Thymus (tissue), 11 donors: ENCODE results near the gene PTPRB. TPM values are rescaled to one million over a fixed set of nuclear protein-coding genes. Genes with fewer than 3 reads are reported as not detected.

Experiments used
- DNase-seq, 9 donors: peaks; one replicate each; pipeline ENCODE4 v3.0.0-alpha.2; 2013; ENCODE audit warnings: low spot score in 9 of 9, low read depth in 6 of 9, missing footprints in 1 of 9
- H3K27ac ChIP-seq, 2 donors: one replicate each; pipeline ENCODE4 v1.5.1; 2013; ENCODE audit warnings: control low read depth in 1 of 2, low read depth in 1 of 2, low read length in 1 of 2, mild to moderate bottlenecking in 1 of 2, moderate library complexity in 1 of 2
- H3K27me3 ChIP-seq, 2 donors: one replicate each; pipeline ENCODE4 v1.5.1; 2013; ENCODE audit warnings: low read length in 1 of 2; ENCODE audit not compliant: control insufficient read depth in 2 of 2, insufficient read depth in 1 of 2
- H3K36me3 ChIP-seq, 2 donors: one replicate each; pipeline ENCODE4 v1.5.1; 2013; ENCODE audit warnings: low read length in 1 of 2, mild to moderate bottlenecking in 1 of 2, moderate library complexity in 1 of 2; ENCODE audit not compliant: control insufficient read depth in 2 of 2, insufficient read depth in 2 of 2
- H3K4me1 ChIP-seq, 2 donors: one replicate each; pipeline ENCODE4 v1.5.1; 2013; ENCODE audit warnings: low read length in 2 of 2; ENCODE audit not compliant: control insufficient read depth in 2 of 2, insufficient read depth in 2 of 2
- H3K4me3 ChIP-seq, 2 donors: one replicate each; pipeline ENCODE4 v1.5.1; 2013; ENCODE audit warnings: low read length in 2 of 2, control low read depth in 1 of 2, mild to moderate bottlenecking in 1 of 2
- H3K9me3 ChIP-seq, 2 donors: one replicate each; pipeline ENCODE4 v1.5.1; 2013; ENCODE audit warnings: low read length in 1 of 2, mild to moderate bottlenecking in 1 of 2; ENCODE audit not compliant: control insufficient read depth in 2 of 2, insufficient read depth in 1 of 2
- WGBS: extraction: QIAGEN DNeasy Blood & Tissue Kit; methylation state at CpG from one replicate; pipeline ENCODE4 v1.1.7; 2013; 5-methylcytosine and 5-hydroxymethylcytosine counted together
- polyA plus RNA-seq: library from polyadenylated mRNA; stranded (reverse); fragments of 200-250 nt; gene quantifications from one replicate; pipeline ENCODE4 v1.2.3, GENCODE V29; 2013
- total RNA-seq: library from RNA; stranded (reverse); fragments of 120-200 nt; gene quantifications from one replicate; pipeline ENCODE4 v1.2.4, GENCODE V29; 2013
- donor health status: healthy.

Gene PTPRB
- total and polyA plus RNA-seq, 2 donors, result 2.3 to 2.8 TPM

GRCh38 chr12:70543444-70543843, 93.8 kb downstream of the PTPRB start:
- Histone ChIP-seq H3K27me3 (no peaks in the 10 kb centered on the region), H3K27ac (no peak overlapping the region), H3K9me3 (no peaks in the 10 kb centered on the region), H3K4me1 (no peaks in the 10 kb centered on the region), H3K36me3 (no peaks in the 10 kb centered on the region), H3K4me3 (no peak overlapping the region)
- WGBS, result 92% methylated on average over 6 of the region's 6 CpGs
- DNase-seq, result no peak

GRCh38 chr12:70540996-70541395, 96.2 kb downstream of the PTPRB start:
- Histone ChIP-seq H3K4me3 (no peak overlapping the region), H3K4me1 (no peaks in the 10 kb centered on the region), H3K9me3 (no peaks in the 10 kb centered on the region), H3K36me3 (no peaks in the 10 kb centered on the region), H3K27ac (no peak overlapping the region), H3K27me3 (no peaks in the 10 kb centered on the region)
- DNase-seq, result no peak
- WGBS, result 82% methylated on average over 1 of the region's 1 CpG

GRCh38 chr12:70536650-70537049, 100.6 kb downstream of the PTPRB start:
- DNase-seq, result no peak
- Histone ChIP-seq H3K27me3 (no peaks in the 10 kb centered on the region), H3K4me3 (no peak overlapping the region), H3K4me1 (no peaks in the 10 kb centered on the region), H3K36me3 (no peaks in the 10 kb centered on the region), H3K9me3 (no peaks in the 10 kb centered on the region), H3K27ac (no peak overlapping the region)
- 97% methylated on average over 10 of the region's 10 CpGs for WGBS

GRCh38 chr12:70535896-70536374, 101.3 kb downstream of the PTPRB start:
- no peaks in the 10 kb centered on the region for H3K9me3 ChIP-seq
- H3K36me3 ChIP-seq, result no peaks in the 10 kb centered on the region
- no peaks in the 10 kb centered on the region for H3K4me1 ChIP-seq
- no peak overlapping the region for H3K27ac ChIP-seq
- H3K4me3 ChIP-seq, result no peak overlapping the region
- 92% methylated on average over 6 of the region's 6 CpGs for WGBS
- no peak for DNase-seq
- no peaks in the 10 kb centered on the region for H3K27me3 ChIP-seq

- H3K36me3 ChIP-seq, result no peaks in the 10 kb centered on the region
- no peaks in the 10 kb centered on the region for H3K4me1 ChIP-seq
- H3K4me3 ChIP-seq, result no peak overlapping the region
- DNase-seq, result peak in 1 of 9 donors; percentile 5
- no peaks in the 10 kb centered on the region for H3K27me3 ChIP-seq
- WGBS, result 96% methylated on average over 7 of the region's 7 CpGs
- H3K27ac ChIP-seq, result no peak overlapping the region
- no peaks in the 10 kb centered on the region for H3K9me3 ChIP-seq
These were observed 102.8 kb downstream of the PTPRB start for GRCh38 chr12:70534466-70534865.

GRCh38 chr12:70529647-70530046, 107.6 kb downstream of the PTPRB start:
- no peak overlapping the region for H3K27ac ChIP-seq
- no peaks in the 10 kb centered on the region for H3K9me3 ChIP-seq
- 96% methylated on average over 3 of the region's 3 CpGs for WGBS
- no peak for DNase-seq
- no peaks in the 10 kb centered on the region for H3K27me3 ChIP-seq
- no peak overlapping the region for H3K4me3 ChIP-seq
- H3K36me3 ChIP-seq, result no peaks in the 10 kb centered on the region
- H3K4me1 ChIP-seq, result no peaks in the 10 kb centered on the region

GRCh38 chr12:70520847-70521246, 116.4 kb downstream of the PTPRB start:
- Histone ChIP-seq H3K27ac (no peak overlapping the region), H3K4me1 (no peaks in the 10 kb centered on the region), H3K36me3 (no peaks in the 10 kb centered on the region), H3K27me3 (no peaks in the 10 kb centered on the region), H3K4me3 (no peak overlapping the region), H3K9me3 (no peaks in the 10 kb centered on the region)
- WGBS, result 88% methylated on average over 1 of the region's 1 CpG
- DNase-seq, result no peak

- Histone ChIP-seq H3K9me3 (no peaks in the 10 kb centered on the region), H3K36me3 (no peaks in the 10 kb centered on the region), H3K27ac (no peak overlapping the region), H3K27me3 (no peaks in the 10 kb centered on the region), H3K4me3 (no peak overlapping the region), H3K4me1 (no peaks in the 10 kb centered on the region)
- no peak for DNase-seq
These were observed 123.8 kb downstream of the PTPRB start for GRCh38 chr12:70513426-70513825.

GRCh38 chr12:70508178-70508577, 129.1 kb downstream of the PTPRB start:
- WGBS, result 96% methylated on average over 1 of the region's 1 CpG
- no peaks in the 10 kb centered on the region for H3K27me3 ChIP-seq
- H3K36me3 ChIP-seq, result no peaks in the 10 kb centered on the region
- peaks cover 0 to 10% of the 10 kb centered on the region in 2 donors for H3K9me3 ChIP-seq
- DNase-seq, result no peak
- no peaks in the 10 kb centered on the region for H3K4me1 ChIP-seq
- no peak overlapping the region for H3K27ac ChIP-seq
- no peak overlapping the region for H3K4me3 ChIP-seq

- H3K36me3 ChIP-seq, result no peaks in the 10 kb centered on the region
- H3K27ac ChIP-seq, result no peak overlapping the region
- H3K27me3 ChIP-seq, result no peaks in the 10 kb centered on the region
- 81% methylated on average over 2 of the region's 2 CpGs for WGBS
- no peaks in the 10 kb centered on the region for H3K4me1 ChIP-seq
- H3K4me3 ChIP-seq, result no peak overlapping the region
- peaks cover 0 to 10% of the 10 kb centered on the region in 2 donors for H3K9me3 ChIP-seq
- no peak for DNase-seq
These were observed 129.8 kb downstream of the PTPRB start for GRCh38 chr12:70507442-70507841.
